ENCODE measurements around the gene ULK4.

ULK4 gene

GRCh38 chr3:41251593-41251992 lies 710.3 kb downstream of the ULK4 start:
- TF ChIP-seq NFRKB (IDR thresholded peaks at IDR 0.05) (no peak), L3MBTL2 (conservative IDR thresholded peaks at IDR 0.05) (no peak), FOXA1 (IDR thresholded peaks at IDR 0.05) (no peak), LEF1 (IDR thresholded peaks at IDR 0.05; ENCODE audit: borderline replicate concordance) (no peak), SUZ12 (IDR thresholded peaks at IDR 0.05) (no peak), CTBP1 (IDR thresholded peaks at IDR 0.05; ENCODE audit: borderline replicate concordance) (no peak), FOXK2 (IDR thresholded peaks at IDR 0.05) (no peak), SP1 (IDR thresholded peaks at IDR 0.05) (no peak)
- CTCF ChIA-PET, result no interaction called here
- POLR2A ChIA-PET, result no interaction called here
- DNase-seq (ENCODE audit: extremely low spot score), result no peak

GRCh38 chr3:41250825-41251224 lies 711.1 kb downstream of the ULK4 start:
- ChIA-PET CTCF (no interaction called here), POLR2A (no interaction called here)
- TF ChIP-seq BHLHE40 (IDR thresholded peaks at IDR 0.05; ENCODE audit: borderline replicate concordance) (no peak), ARNT (IDR thresholded peaks at IDR 0.05) (no peak), SP1 (IDR thresholded peaks at IDR 0.05) (no peak), CTBP1 (IDR thresholded peaks at IDR 0.05; ENCODE audit: borderline replicate concordance) (no peak), FOXM1 (IDR thresholded peaks at IDR 0.05; ENCODE audit: borderline replicate concordance) (no peak), NFRKB (IDR thresholded peaks at IDR 0.05) (no peak), LEF1 (IDR thresholded peaks at IDR 0.05; ENCODE audit: borderline replicate concordance) (no peak), ELF4 (IDR thresholded peaks at IDR 0.05) (no peak), TARDBP (IDR thresholded peaks at IDR 0.05) (no peak), L3MBTL2 (conservative IDR thresholded peaks at IDR 0.05) (no peak), PKNOX1 (IDR thresholded peaks at IDR 0.05) (no peak), HDGF (IDR thresholded peaks at IDR 0.05; ENCODE audit: borderline replicate concordance) (no peak), SUZ12 (IDR thresholded peaks at IDR 0.05) (no peak), FOXK2 (IDR thresholded peaks at IDR 0.05) (no peak), FOXA1 (IDR thresholded peaks at IDR 0.05) (no peak), ZNF384 (IDR thresholded peaks at IDR 0.05) (no peak)

GRCh38 chr3:41249318-41249717 lies 712.6 kb downstream of the ULK4 start:
- TF ChIP-seq HDGF (IDR thresholded peaks at IDR 0.05; ENCODE audit: borderline replicate concordance) (no peak), SUZ12 (IDR thresholded peaks at IDR 0.05) (no peak), LEF1 (IDR thresholded peaks at IDR 0.05; ENCODE audit: borderline replicate concordance) (no peak), L3MBTL2 (conservative IDR thresholded peaks at IDR 0.05) (no peak), CTBP1 (IDR thresholded peaks at IDR 0.05; ENCODE audit: borderline replicate concordance) (no peak), PKNOX1 (IDR thresholded peaks at IDR 0.05) (no peak), ARNT (IDR thresholded peaks at IDR 0.05) (no peak), BHLHE40 (IDR thresholded peaks at IDR 0.05; ENCODE audit: borderline replicate concordance) (no peak), SP1 (IDR thresholded peaks at IDR 0.05) (no peak), FOXK2 (IDR thresholded peaks at IDR 0.05) (no peak)

More at GRCh38 chr3:41250825-41251224, 711.1 kb downstream of the ULK4 start:
- no peak for DNase-seq (ENCODE audit: extremely low spot score)

GRCh38 chr3:41248525-41248924 lies 713.4 kb downstream of the ULK4 start:
- ChIA-PET POLR2A (no interaction called here), CTCF (no interaction called here)
- TF ChIP-seq TARDBP (IDR thresholded peaks at IDR 0.05), result no peak
- no peak for TF ChIP-seq ZNF384 (IDR thresholded peaks at IDR 0.05)
- TF ChIP-seq ARNT (IDR thresholded peaks at IDR 0.05), result no peak
- no peak for TF ChIP-seq SP1 (IDR thresholded peaks at IDR 0.05)
- no peak for TF ChIP-seq L3MBTL2 (conservative IDR thresholded peaks at IDR 0.05)
- TF ChIP-seq HDGF (IDR thresholded peaks at IDR 0.05; ENCODE audit: borderline replicate concordance), result no peak
- DNase-seq (ENCODE audit: extremely low spot score), result no peak

More at GRCh38 chr3:41249318-41249717, 712.6 kb downstream of the ULK4 start:
- DNase-seq (ENCODE audit: extremely low spot score), result no peak
- POLR2A ChIA-PET, result no interaction called here
- CTCF ChIA-PET, result no interaction called here

GRCh38 chr3:41247055-41248004 lies 714.6 kb downstream of the ULK4 start:
- POLR2A ChIA-PET, result no interaction called here

GRCh38 chr3:41244620-41245336 lies 717.1 kb downstream of the ULK4 start:
- ChIA-PET CTCF (interaction anchor here (0.8 kb wide), 1 partner anchor 20 kb away, joined by 3 read pairs; no protein-coding TSS in a partner anchor), POLR2A (interaction anchor here (0.8 kb wide), 1 partner anchor 739 kb away, joined by 3 read pairs; the partner anchor contains the start of gene ZNF620)
- no peak for DNase-seq (ENCODE audit: extremely low spot score)
- TF ChIP-seq FOXM1 (IDR thresholded peaks at IDR 0.05; ENCODE audit: borderline replicate concordance), result no peak

More at GRCh38 chr3:41247055-41248004, 714.6 kb downstream of the ULK4 start:
- TF ChIP-seq L3MBTL2 (conservative IDR thresholded peaks at IDR 0.05) (no peak), TARDBP (IDR thresholded peaks at IDR 0.05) (no peak), ARNT (IDR thresholded peaks at IDR 0.05) (no peak), FOXK2 (IDR thresholded peaks at IDR 0.05) (no peak), ZNF384 (IDR thresholded peaks at IDR 0.05) (no peak)
- no peak for DNase-seq (ENCODE audit: extremely low spot score)
- CTCF ChIA-PET, result no interaction called here

GRCh38 chr3:41243183-41243582 lies 718.7 kb downstream of the ULK4 start:
- TF ChIP-seq CTBP1 (IDR thresholded peaks at IDR 0.05; ENCODE audit: borderline replicate concordance) (no peak), FOXK2 (IDR thresholded peaks at IDR 0.05) (no peak), NFRKB (IDR thresholded peaks at IDR 0.05) (no peak), ARNT (IDR thresholded peaks at IDR 0.05) (no peak), LEF1 (IDR thresholded peaks at IDR 0.05; ENCODE audit: borderline replicate concordance) (no peak)
- CTCF ChIA-PET, result interaction anchor here (0.6 kb wide), 1 partner anchor 927 kb away, joined by 7 read pairs; no protein-coding TSS in a partner anchor
- POLR2A ChIA-PET, result no interaction called here
- DNase-seq (ENCODE audit: extremely low spot score), result no peak
